Measurements from ENCODE around the gene DDX47.
A peak's percentile ranks its signal among the peaks of the same experiment; 100 is the strongest.

- peak; percentile 70; the same call in 1 of the 2 replicates for TF ChIP-seq CTCF (IDR thresholded peaks at IDR 0.05)
- TF ChIP-seq POLR2AphosphoS5 (IDR thresholded peaks at IDR 0.05; ENCODE audit: low read depth, low read length): no peak
- TF ChIP-seq SIN3A (IDR thresholded peaks at IDR 0.05; ENCODE audit: borderline replicate concordance, insufficient read depth, low read depth, low read length): no peak
Observed at GRCh38 chr12:12837025-12837812, 24.1 kb downstream of the DDX47 start.
